OCI-LY7 (cell line): Measurements from ENCODE around the gene SIK3. TPM values are rescaled to one million over a fixed set of nuclear protein-coding genes. Genes with fewer than 3 reads are reported as not detected.

Experiments used
- BruUV-seq: library from RNA; stranded (reverse); fragments of 400-500 nt; replicated peaks from 2 replicates; lab custom pipeline; 2021; lab: Mats Ljungman, UMichigan
- CTCF ChIA-PET: fragments of 300-600 bp; sonication (Branson Sonifier 250); formaldehyde crosslinking; loops from one replicate; lab custom pipeline; 2022; ENCODE audit warnings: antibody characterized with exemption; ENCODE audit not compliant: unreplicated experiment; lab: Charles Lee
- POLR2A ChIA-PET: fragments of 300-600 bp; sonication (Branson Sonifier 250); formaldehyde crosslinking; loops from one replicate; lab custom pipeline; 2022; ENCODE audit warnings: antibody characterized with exemption; lab: Charles Lee
- DNase-seq: peaks from one replicate; pipeline ENCODE4 v3.0.0-alpha.2; 2015; ENCODE audit warnings: low spot score
- H2AFZ ChIP-seq: fragments of 200-600 bp; sonication (generic), shearing (Covaris generic); 2 replicates; pipeline ENCODE4 v1.6.1; 2014; ENCODE audit warnings: mild to moderate bottlenecking, antibody characterized with exemption, low read length, moderate library complexity
- H3K27ac ChIP-seq: fragments of 200-600 bp; sonication (generic); 2 replicates; pipeline ENCODE4 v1.5.1; 2014; ENCODE audit warnings: mixed run types, low read depth, mild to moderate bottlenecking, moderate library complexity, low read length, inconsistent platforms; ENCODE audit not compliant: poor library complexity, severe bottlenecking
- H3K36me3 ChIP-seq: fragments of 200-600 bp; sonication (generic); 2 replicates; pipeline ENCODE4 v1.6.1; 2014; ENCODE audit warnings: mild to moderate bottlenecking, antibody characterized with exemption, low read length, moderate library complexity, mixed read lengths; ENCODE audit not compliant: insufficient read depth
- H3K4me1 ChIP-seq: fragments of 200-600 bp; sonication (generic); 2 replicates; pipeline ENCODE4 v1.5.1; 2014; ENCODE audit warnings: mild to moderate bottlenecking, low read length; ENCODE audit not compliant: insufficient read depth, poor library complexity, severe bottlenecking
- H3K4me2 ChIP-seq: fragments of 200-600 bp; sonication (generic); 2 replicates; pipeline ENCODE4 v1.6.1; 2014; ENCODE audit warnings: mild to moderate bottlenecking, low read length
- H3K4me3 ChIP-seq: fragments of 200-600 bp; sonication (generic); 2 replicates; pipeline ENCODE4 v1.5.1; 2014; ENCODE audit warnings: mild to moderate bottlenecking, low read depth, low read length; ENCODE audit not compliant: poor library complexity, severe bottlenecking
- H3K79me2 ChIP-seq: fragments of 200-600 bp; sonication (generic); 2 replicates; pipeline ENCODE4 v1.6.1; 2016; ENCODE audit warnings: low read depth, mild to moderate bottlenecking, low read length, moderate library complexity, mixed read lengths; ENCODE audit not compliant: insufficient read depth
- H3K9me2 ChIP-seq: fragments of 200-600 bp; sonication (generic); 2 replicates; pipeline ENCODE4 v1.6.1; 2016; ENCODE audit warnings: mild to moderate bottlenecking, low read length, mixed read lengths; ENCODE audit not compliant: insufficient read depth
- H3K9me3 ChIP-seq: fragments of 200-600 bp; sonication (generic); 2 replicates; pipeline ENCODE4 v1.6.1; 2014; ENCODE audit warnings: mild to moderate bottlenecking, mixed run types, low read length, mixed read lengths
- H4K20me1 ChIP-seq: fragments of 200-600 bp; sonication (generic); 2 replicates; pipeline ENCODE4 v1.6.1; 2014; ENCODE audit warnings: mild to moderate bottlenecking, antibody characterized with exemption, low read length, moderate library complexity, mixed read lengths; ENCODE audit not compliant: insufficient read depth
- CTCF ChIP-seq: fragments of 200-600 bp; sonication (generic); conservative IDR thresholded peaks from 2 replicates; pipeline ENCODE4 v1.5.1; 2014; ENCODE audit warnings: mild to moderate bottlenecking, antibody characterized with exemption, low read length, moderate library complexity, mixed read lengths
- EZH2phosphoT487 ChIP-seq: fragments of 200-600 bp; sonication (generic); IDR thresholded peaks from 2 replicates; pipeline ENCODE4 v1.6.1; 2018; ENCODE audit warnings: low read depth, borderline replicate concordance, mild to moderate bottlenecking, mixed run types, antibody characterized with exemption, low read length, moderate library complexity, mixed read lengths
- intact Hi-C: fragments of 100-400 bp; cut with micrococcal nuclease; formaldehyde crosslinking; loops from one replicate; pipeline ENCODE4 v1.10.0; 2022; ENCODE audit not compliant: unreplicated experiment
- total RNA-seq, 2 experiments: library from RNA; depleted of rRNA in 1 of 2; stranded (reverse); fragments of >200 nt in 1 of 2; shearing (Covaris generic) in 1 of 2; gene quantifications; 2 replicates each; pipeline ENCODE4 v1.2.3, GENCODE V29; 2014 to 2022

Gene SIK3
- total RNA-seq, 2 experiments from 2014 or later: 29.3 to 72.9 TPM

- Histone ChIP-seq H3K4me1 (peaks cover 13% of the 10 kb centered on the region), H3K27ac (no peak overlapping the region), H3K9me2 (no peaks in the 10 kb centered on the region), H3K4me2 (no peak overlapping the region), H3K4me3 (no peak overlapping the region), H3K79me2 (no peaks in the 10 kb centered on the region), H4K20me1 (no peaks in the 10 kb centered on the region), H3K36me3 (peaks cover 7% of the 10 kb centered on the region; the same call in 1 of the 2 replicates), H2AFZ (no peak overlapping the region), H3K9me3 (no peaks in the 10 kb centered on the region)
- no peak for DNase-seq
- CTCF ChIA-PET: no interaction called here
- intact Hi-C loops: loop anchor here (5.0 kb wide), 1 partner anchor 46 kb away; the partner anchor contains the start of gene APOA5
- BruUV-seq: no TSS peak
- TF ChIP-seq EZH2phosphoT487 (no peak), CTCF (no peak)
- POLR2A ChIA-PET: interaction anchor here (0.6 to 1.6 kb wide), 2 partner anchors 45 to 267 kb away, joined by 3 to 4 read pairs; no protein-coding TSS in a partner anchor
Observed at GRCh38 chr11:116838321-116839084, 259.7 kb downstream of the SIK3 start.

- Histone ChIP-seq H3K79me2 (no peaks in the 10 kb centered on the region), H2AFZ (no peak within 1 kb of the TSS), H3K4me1 (peaks cover 13% of the 10 kb centered on the region), H3K27ac (no peak within 1 kb of the TSS), H3K4me2 (no peak within 1 kb of the TSS), H4K20me1 (no peaks in the 10 kb centered on the region), H3K36me3 (no peaks in the 10 kb centered on the region), H3K9me2 (no peaks in the 10 kb centered on the region), H3K4me3 (no peak within 1 kb of the TSS), H3K9me3 (no peaks in the 10 kb centered on the region)
- CTCF ChIA-PET: no interaction called here
- DNase-seq: no peak
- POLR2A ChIA-PET: interaction anchor here (2.6 kb wide), 1 partner anchor 51 kb away, joined by 5 read pairs; no protein-coding TSS in a partner anchor
- intact Hi-C loops: loop anchor here (5.0 kb wide), 1 partner anchor 45 kb away; the partner anchor contains the start of gene APOA5
- TF ChIP-seq CTCF (no peak), EZH2phosphoT487 (no peak)
- no TSS peak for BruUV-seq
Observed at GRCh38 chr11:116837231-116838091, 260.8 kb downstream of the SIK3 start, which contains the start of gene APOA1. APOA1 (minus strand) TSS chr11:116837622; CDS start chr11:116837387, 235 bp downstream.
